Measurements from ENCODE around the gene SMIM35. TPM values are rescaled to one million over a fixed set of nuclear protein-coding genes. Genes with fewer than 3 reads are reported as not detected.
A peak's percentile ranks its signal among the peaks of the same experiment; 100 is the strongest.

SMIM35 gene
- total RNA-seq, 4 donors from 2014 or later: not detected

GRCh38 chr11:118087931-118088330 lies 1.2 kb upstream of the SMIM35 start:
- 84 to 87% methylated on average over 6 of the region's 6 CpGs for WGBS, 2 donors (ENCODE audit: low coverage in 1 of 2)
- Histone ChIP-seq H3K27ac (peak overlapping the region in 3 of 4 donors; percentile 31 to 58 (median 57)), H3K4me3 (no peak overlapping the region), H3K36me3 (peaks cover 0 to 5% (median 0%) of the 10 kb centered on the region in 4 donors), H3K27me3 (no peaks in the 10 kb centered on the region), H3K9me3 (no peaks in the 10 kb centered on the region), H3K4me1 (peaks cover 9 to 75% (median 24%) of the 10 kb centered on the region in 4 donors)
- in situ Hi-C loops (cut with MboI; ENCODE audit: low pct_ligation_motif_present in 1 of 4, low pct_unique_long_range_greater_than_20kb in 1 of 4, low sequenced_read_pairs in 3 of 4): no loop called here
- intact Hi-C loops (cut with DNase I; ENCODE audit: low total_unique reads): no loop called here
- TF ChIP-seq EP300 (IDR thresholded peaks at IDR 0.05; ENCODE audit: low read depth) (no peak), POLR2A (IDR thresholded peaks at IDR 0.05) (no peak)
- DNase-seq: no peak

- Histone ChIP-seq H3K36me3 (peaks cover 0 to 5% (median 0%) of the 10 kb centered on the region in 4 donors), H3K27ac (peak overlapping the region; percentile 35 to 74 (median 70)), H3K4me3 (no peak overlapping the region), H3K4me1 (peaks cover 9 to 75% (median 24%) of the 10 kb centered on the region in 4 donors), H3K9me3 (no peaks in the 10 kb centered on the region), H3K27me3 (no peaks in the 10 kb centered on the region)
- in situ Hi-C loops (cut with MboI; ENCODE audit: low pct_ligation_motif_present in 1 of 4, low pct_unique_long_range_greater_than_20kb in 1 of 4, low sequenced_read_pairs in 3 of 4) (no loop called here), intact Hi-C loops (cut with DNase I; ENCODE audit: low total_unique reads) (no loop called here)
- TF ChIP-seq EP300 (IDR thresholded peaks at IDR 0.05; ENCODE audit: low read depth) (no peak), CTCF (IDR thresholded peaks at IDR 0.05) (no peak)
- DNase-seq: no peak
Measured at GRCh38 chr11:118084656-118085055, 2.1 kb downstream of the SMIM35 start.

GRCh38 chr11:118084247-118084646 lies 2.5 kb downstream of the SMIM35 start:
- Histone ChIP-seq H3K36me3 (peaks cover 0 to 5% (median 0%) of the 10 kb centered on the region in 4 donors), H3K4me1 (peaks cover 9 to 78% (median 24%) of the 10 kb centered on the region in 4 donors), H3K27me3 (no peaks in the 10 kb centered on the region), H3K4me3 (no peak overlapping the region), H3K9me3 (no peaks in the 10 kb centered on the region), H3K27ac (peak overlapping the region; percentile 70 to 79 (median 72))
- intact Hi-C loops (cut with DNase I; ENCODE audit: low total_unique reads) (no loop called here), in situ Hi-C loops (cut with MboI; ENCODE audit: low pct_ligation_motif_present in 1 of 4, low pct_unique_long_range_greater_than_20kb in 1 of 4, low sequenced_read_pairs in 3 of 4) (no loop called here)
- TF ChIP-seq POLR2AphosphoS5 (IDR thresholded peaks at IDR 0.05) (peak in 2 of 3 donors; percentile 60 to 63), CTCF (IDR thresholded peaks at IDR 0.05) (no peak), EP300 (IDR thresholded peaks at IDR 0.05; ENCODE audit: low read depth) (no peak), POLR2A (IDR thresholded peaks at IDR 0.05) (peak; percentile 9)
- DNase-seq: peak; percentile 48
- WGBS, 2 donors (ENCODE audit: low coverage in 1 of 2): 5% methylated on average over 4 of the region's 4 CpGs; no CpG with 5 or more reads in 1 of the 2 donors

GRCh38 chr11:118082880-118083552 lies 3.7 kb downstream of the SMIM35 start:
- Histone ChIP-seq H3K9me3 (no peaks in the 10 kb centered on the region), H3K27me3 (no peaks in the 10 kb centered on the region), H3K4me1 (peaks cover 9 to 73% (median 29%) of the 10 kb centered on the region in 4 donors), H3K27ac (peak overlapping the region; percentile 70 to 79 (median 72)), H3K36me3 (peaks cover 0 to 5% (median 0%) of the 10 kb centered on the region in 4 donors), H3K4me3 (no peak overlapping the region)
- no peak for DNase-seq
- in situ Hi-C loops (cut with MboI; ENCODE audit: low pct_ligation_motif_present in 1 of 4, low pct_unique_long_range_greater_than_20kb in 1 of 4, low sequenced_read_pairs in 3 of 4) (no loop called here), intact Hi-C loops (cut with DNase I; ENCODE audit: low total_unique reads) (no loop called here)
- TF ChIP-seq POLR2AphosphoS5 (IDR thresholded peaks at IDR 0.05) (no peak), EP300 (IDR thresholded peaks at IDR 0.05; ENCODE audit: low read depth) (no peak), POLR2A (IDR thresholded peaks at IDR 0.05) (no peak), CTCF (IDR thresholded peaks at IDR 0.05) (no peak)
- WGBS, 2 donors (ENCODE audit: low coverage in 1 of 2): 69 to 71% methylated on average over 5 to 21 of the region's 21 CpGs

Data from transverse colon (tissue), 4 donors.